Measurements from ENCODE around the gene NOP53.
"Not testable (repeated sequence)": the region's sequence is repeated elsewhere in the genome, so short reads cannot be mapped to it uniquely, and the experiment has no call there.

The NOP53 gene

GRCh38 chr19:47755065-47755761, 9.9 kb downstream of the NOP53 start:
- DNase-seq = no peak

GRCh38 chr19:47755762-47756626, 10.6 kb downstream of the NOP53 start:
- no peak for DNase-seq

DNA sequence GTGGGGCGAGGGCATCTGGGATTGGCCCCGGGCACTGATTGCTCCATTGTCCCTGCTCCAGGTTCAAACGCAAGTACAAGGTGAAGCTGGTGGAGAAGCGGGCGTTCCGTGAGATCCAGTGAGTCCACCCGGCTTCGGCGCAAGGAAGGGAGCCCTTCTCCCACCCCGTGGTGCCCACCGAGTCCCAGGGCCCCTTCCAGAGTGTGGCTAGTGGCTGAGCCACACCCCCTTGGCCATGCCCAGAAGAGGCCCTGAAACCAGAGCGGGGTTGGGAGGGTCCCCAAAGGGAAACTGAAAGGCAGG, 11.2 kb downstream of the NOP53 start:
- DNase-seq = no peak

DNA sequence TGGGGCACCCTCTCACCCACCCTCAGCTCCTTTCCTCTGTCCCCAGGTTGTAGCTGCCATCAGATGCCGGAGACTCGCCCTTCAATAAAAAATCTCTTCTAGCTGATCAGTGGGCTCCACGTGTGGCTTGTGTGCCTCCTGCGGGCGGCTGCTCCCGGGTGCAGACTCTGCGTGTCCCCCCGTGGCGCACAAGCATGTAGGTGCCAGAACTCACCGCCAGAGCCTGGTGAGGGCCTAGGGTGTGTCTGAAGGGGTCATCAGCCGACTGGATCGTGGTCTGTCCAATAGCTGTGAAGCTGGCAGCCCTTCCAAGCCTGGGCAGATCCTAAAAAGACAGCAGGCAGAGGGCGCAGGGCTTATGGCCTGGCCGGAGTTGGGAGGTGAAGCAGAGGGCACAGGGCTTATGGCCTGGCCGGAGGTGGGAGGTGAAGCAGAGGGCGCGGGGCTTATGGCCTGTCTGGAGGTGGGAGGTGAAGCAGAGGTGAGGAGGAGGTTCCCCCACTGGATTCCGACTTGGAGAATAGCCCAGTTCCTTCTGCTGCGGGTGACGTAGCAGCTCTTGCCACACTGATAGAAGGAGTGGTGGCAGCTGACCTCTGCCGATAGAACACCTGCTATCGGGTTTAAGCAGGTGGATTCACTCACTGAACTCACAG, 11.7 kb downstream of the NOP53 start:
- no peak for DNase-seq

DNA sequence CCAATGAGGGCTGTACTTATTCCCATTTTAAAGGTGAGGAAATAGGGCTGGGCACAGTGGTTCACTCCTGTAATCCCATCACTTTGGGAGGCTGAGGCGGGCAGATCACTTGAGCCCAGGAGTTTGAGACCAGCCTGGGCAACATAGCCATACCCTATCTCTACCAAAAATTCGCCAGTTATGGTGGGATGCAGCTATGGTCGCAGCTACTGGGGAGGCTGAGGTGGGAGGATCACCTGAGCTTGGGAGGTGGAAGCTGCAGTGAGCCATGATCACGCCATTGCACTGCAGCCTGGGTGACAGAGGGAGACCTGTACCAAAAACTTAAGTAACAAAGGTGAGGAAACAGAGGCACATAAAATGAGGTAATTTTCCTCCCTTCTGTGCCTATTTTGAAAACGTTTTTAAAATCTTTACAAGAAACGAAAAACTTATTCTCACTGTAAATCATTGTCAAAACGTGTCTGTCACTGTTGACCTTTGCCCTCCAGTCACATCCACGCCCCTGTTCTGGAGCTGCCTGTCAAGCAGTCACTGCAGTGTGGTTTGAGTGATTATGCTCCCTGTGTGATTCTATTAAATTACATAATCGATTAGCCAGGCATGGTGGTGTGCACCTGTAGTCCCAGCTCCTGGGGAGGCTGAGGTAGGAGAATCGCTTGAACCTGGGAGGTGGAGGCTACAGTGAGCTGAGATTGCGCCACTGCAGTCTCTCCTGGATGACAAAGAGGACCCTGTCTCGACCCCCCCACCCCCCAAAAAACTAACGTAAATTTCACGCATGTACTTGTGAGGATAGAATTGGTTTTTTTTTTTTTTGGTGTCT, 12.5 kb downstream of the NOP53 start:
- no peak for DNase-seq

DNA sequence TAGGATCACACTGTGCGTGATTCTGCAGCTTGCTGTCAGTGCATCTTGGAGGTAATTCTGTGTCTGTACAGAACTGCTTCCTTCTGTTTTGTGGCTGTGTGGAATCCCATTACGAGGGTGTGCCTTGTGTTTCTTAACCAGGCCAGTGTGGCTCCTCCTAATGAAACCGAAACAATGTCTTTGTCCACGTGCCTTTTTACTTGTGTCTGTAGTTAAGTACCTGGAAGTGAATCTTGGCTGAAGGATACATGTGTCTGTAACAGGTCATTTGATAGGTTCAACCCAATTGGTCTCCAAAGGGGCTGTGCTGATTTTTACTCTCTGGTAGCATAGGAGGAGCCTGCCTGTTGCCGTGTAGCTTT, 13.1 kb downstream of the NOP53 start:
- no peak for DNase-seq

GRCh38 chr19:47760632-47760999, 15.3 kb downstream of the NOP53 start:
- no peak for DNase-seq

DNA sequence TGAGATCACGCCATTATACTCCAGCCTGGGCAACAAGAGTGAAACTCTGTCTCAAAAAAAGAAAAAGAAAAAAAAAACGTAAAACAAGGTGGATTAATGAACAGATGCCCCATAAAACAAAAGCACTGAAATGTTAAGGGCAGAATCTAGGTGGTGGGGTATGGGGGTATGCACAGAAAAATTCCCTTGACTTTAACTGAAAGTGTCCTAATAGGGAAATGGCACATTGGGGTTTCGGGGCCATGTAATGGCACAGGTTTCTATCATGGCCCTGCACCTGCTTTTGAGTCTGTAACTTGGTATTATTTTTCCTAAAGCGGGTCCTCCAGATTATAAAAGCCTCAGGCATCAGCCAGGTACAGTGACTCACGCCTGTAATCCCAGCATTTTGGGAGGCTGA, 16.2 kb downstream of the NOP53 start:
- DNase-seq = no peak

GRCh38 chr19:47762151-47762550, 16.8 kb downstream of the NOP53 start:
- DNase-seq = no peak

DNA sequence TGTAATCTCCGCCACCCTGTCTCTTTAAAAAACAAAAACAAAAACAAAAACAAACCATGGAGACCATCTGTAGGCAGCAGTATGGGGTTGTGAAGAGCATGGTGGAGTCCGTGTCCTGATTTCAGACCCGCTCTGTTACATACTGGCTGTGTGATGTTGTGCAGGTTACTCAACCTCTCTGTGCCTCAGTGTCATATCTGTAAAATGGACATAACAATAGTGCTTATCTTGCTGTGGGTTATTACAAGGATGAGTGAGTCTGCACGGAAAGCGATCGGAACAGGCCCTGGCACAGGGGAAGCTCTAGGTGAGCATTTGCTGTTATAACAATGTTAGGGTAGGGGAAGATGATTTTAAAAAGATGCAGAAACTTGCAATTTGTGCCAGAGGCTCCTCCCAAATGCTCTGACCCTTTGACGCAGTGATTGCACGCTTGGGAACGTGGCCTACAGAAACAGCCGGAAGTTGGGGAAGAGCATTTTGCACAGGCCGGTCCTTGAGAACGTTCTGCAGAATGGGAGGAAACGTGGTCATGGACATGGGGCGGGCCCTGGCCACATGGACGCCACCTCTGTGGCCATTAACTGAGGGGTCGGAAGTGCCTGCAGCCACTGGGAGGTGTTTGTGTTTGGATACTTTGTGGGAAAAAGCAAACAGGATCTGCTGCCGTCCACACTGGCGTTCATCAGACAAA, 17.4 kb downstream of the NOP53 start:
- DNase-seq = no peak

GRCh38 chr19:47764705-47765104, 19.4 kb downstream of the NOP53 start:
- not testable (repeated sequence) for DNase-seq

DNA sequence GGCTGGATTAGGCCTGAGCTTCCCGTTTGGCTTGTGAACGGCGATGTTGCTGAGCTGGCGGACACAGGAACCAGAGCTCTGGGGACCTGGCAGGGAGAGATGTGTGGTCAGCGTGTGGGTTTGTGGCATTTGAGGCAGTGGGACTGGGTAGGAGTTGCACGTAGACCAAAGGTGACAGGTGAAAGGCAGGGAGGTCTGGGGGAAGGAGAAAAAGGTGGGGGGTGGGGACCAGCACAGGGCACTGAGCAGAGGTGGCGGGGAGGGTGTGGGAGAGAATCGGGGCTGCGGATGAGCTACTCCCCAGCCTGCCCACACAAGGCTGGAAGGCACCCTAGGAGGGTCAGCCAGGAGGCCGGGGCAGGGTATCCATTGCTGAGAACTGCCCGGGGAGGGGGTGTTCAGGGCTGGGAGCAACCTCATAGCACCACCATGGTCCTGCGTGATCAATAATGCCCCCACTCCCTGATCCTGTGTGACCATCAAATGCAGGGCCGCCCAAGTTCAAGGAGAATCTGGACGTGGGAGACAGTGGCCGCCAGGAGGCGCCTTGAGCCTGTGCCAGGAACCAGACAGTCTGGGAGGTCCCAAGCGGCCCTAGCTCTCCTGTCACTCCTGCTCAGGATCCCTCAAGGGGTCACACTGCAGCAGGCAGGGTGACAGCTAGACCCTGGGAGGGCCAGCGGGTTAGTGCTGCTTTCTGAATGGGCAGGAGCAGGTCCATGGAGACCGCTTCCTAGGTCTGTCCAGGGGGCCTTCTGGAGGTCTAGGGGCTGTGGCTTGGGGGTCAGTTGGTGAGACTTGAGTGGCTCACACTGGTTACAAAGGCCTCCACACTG, 20.4 kb downstream of the NOP53 start:
- peak; percentile 11 to 58 for DNase-seq

DNA sequence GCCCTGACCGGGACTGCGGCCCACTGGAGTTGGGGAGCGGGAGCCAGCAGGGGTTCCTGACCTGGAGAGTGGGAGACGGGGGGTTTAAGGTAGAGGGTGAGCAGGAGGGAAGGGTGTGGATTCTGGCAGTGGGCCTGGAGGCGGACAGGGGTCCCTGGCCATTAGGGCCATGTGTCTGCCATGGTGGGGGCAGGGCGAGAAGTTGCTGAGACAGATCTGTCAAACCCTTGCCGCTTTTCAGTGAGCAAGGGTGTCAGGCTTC, 20.9 kb downstream of the NOP53 start:
- no peak for DNase-seq

GRCh38 chr19:47766670-47767069, 21.3 kb downstream of the NOP53 start:
- no peak for DNase-seq

DNA sequence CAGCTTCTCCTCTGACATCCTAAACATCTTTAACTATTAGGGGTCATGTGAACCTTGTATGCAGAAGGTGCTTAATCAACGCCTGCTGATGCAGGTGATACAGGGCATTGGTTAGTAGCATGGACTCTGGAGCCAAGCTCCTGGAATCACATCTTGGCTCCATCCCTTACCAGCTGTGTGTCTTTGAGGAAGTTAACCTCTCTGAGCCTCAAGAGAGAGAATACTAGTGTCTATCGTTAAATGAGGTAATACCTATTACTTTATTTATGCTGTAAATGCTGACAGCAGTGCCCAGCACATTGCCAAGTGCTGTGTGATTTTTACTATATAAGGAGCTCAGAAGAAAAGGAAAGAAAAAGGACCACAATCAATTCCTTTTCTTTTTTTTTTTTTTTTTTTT, 22.0 kb downstream of the NOP53 start:
- no peak for DNase-seq

GRCh38 chr19:47768604-47769003, 23.3 kb downstream of the NOP53 start:
- no peak for DNase-seq

- DNase-seq = no peak
Measured at GRCh38 chr19:47769534-47769933, 24.2 kb downstream of the NOP53 start.

DNA sequence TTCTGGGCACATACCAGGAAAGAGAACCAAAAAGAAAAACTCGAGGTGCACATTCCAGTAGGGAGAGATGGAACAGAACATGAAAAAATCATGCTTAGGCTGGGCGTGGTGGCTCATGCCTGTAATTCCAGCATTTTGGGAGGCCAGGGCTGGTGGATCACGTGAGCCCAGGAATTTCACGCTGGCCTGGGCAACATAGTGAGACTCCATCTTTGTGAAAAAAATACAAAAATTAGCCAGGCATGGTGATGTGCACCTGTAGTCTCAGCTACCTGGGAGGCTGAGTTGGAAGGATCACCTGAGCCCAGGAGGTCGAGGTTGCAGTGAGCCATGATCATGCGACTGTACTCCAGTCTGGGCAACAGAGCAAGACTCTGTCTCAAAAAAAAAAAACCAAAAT, 25.9 kb downstream of the NOP53 start:
- DNase-seq = not testable (repeated sequence)

DNA sequence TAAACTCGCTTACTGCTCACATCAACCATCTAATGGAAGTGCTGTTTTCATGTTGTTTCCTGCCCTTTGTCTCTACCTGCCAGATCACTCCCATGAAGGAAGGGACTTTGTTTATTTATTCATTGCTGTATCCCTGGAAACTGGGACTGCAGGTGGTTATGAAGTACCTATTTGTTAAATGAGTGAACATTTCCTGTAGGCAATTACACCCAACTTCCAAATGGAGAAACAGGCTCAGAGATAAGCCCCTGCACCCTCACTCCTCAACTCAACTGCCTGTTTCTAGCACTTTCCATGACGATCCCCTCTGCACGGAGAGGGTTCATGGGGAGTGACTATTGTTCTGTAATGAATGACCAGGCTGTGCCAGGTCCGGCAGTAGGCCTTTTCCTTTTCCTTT, 31.2 kb downstream of the NOP53 start:
- no peak for DNase-seq

- not testable (repeated sequence) for DNase-seq
Measured at GRCh38 chr19:47777245-47778048, 32.1 kb downstream of the NOP53 start.

Data from NCI-H446 (cell line).